HepG2 (cell line): ENCODE measurements around the gene SMIM12. TPM values are rescaled to one million over a fixed set of nuclear protein-coding genes. Genes with fewer than 3 reads are reported as not detected.
A peak's percentile ranks its signal among the peaks of the same experiment; 100 is the strongest.

Source experiments
- ATM ChIP-seq: fragments of 450-650 bp; IDR thresholded peaks from 2 replicates; pipeline ENCODE4 v1.7.1; 2017; ENCODE audit warnings: mild to moderate bottlenecking, borderline replicate concordance
- BRCA1 ChIP-seq: sonication (generic); formaldehyde crosslinking; IDR thresholded peaks from 2 replicates; pipeline ENCODE4 v1.4.0; 2020; ENCODE audit warnings: missing genetic modification reagents
- CHD4 ChIP-seq: fragments of 200-600 bp; sonication (generic); IDR thresholded peaks from 2 replicates; pipeline ENCODE4 v1.7.0; 2017; ENCODE audit warnings: mild to moderate bottlenecking, low read length, borderline replicate concordance
- DPF2 ChIP-seq: sonication (generic); formaldehyde crosslinking; IDR thresholded peaks from 2 replicates; pipeline ENCODE4 v1.4.0; 2020; ENCODE audit warnings: mild to moderate bottlenecking, low read depth, missing genetic modification reagents, borderline replicate concordance
- GFI1 ChIP-seq: sonication (generic); formaldehyde crosslinking; IDR thresholded peaks from 2 replicates; pipeline ENCODE4 v1.5.0; 2020; ENCODE audit warnings: missing genetic modification reagents, mild to moderate bottlenecking, borderline replicate concordance
- GLI4 ChIP-seq: sonication (generic); formaldehyde crosslinking; IDR thresholded peaks from 2 replicates; pipeline ENCODE4 v1.5.1; 2020; ENCODE audit warnings: missing genetic modification reagents, mild to moderate bottlenecking, moderate library complexity, borderline replicate concordance
- HOXA3 ChIP-seq: sonication (generic); formaldehyde crosslinking; IDR thresholded peaks from 2 replicates; pipeline ENCODE4 v1.5.0; 2020; ENCODE audit warnings: missing genetic modification reagents
- KAT2B ChIP-seq: fragments of 150-350 bp; IDR thresholded peaks from 2 replicates; pipeline ENCODE4 v1.6.1; 2014; ENCODE audit warnings: low read depth, low read length, borderline replicate concordance
- PAF1 ChIP-seq: IDR thresholded peaks from 2 replicates; pipeline ENCODE4 v1.6.1; 2016; ENCODE audit warnings: missing genetic modification reagents, missing compliant biosample characterization
- PPARG ChIP-seq: conservative IDR thresholded peaks from 2 replicates; pipeline ENCODE4 v1.6.1; 2016; ENCODE audit warnings: missing biosample characterization, missing genetic modification reagents
- SAP130 ChIP-seq: IDR thresholded peaks from 2 replicates; pipeline ENCODE4 v1.6.1; 2016; ENCODE audit warnings: low read depth
- SETDB1 ChIP-seq: sonication (generic); formaldehyde crosslinking; IDR thresholded peaks from 2 replicates; pipeline ENCODE4 v1.5.1; 2020; ENCODE audit warnings: missing genetic modification reagents, mild to moderate bottlenecking, borderline replicate concordance
- TBP ChIP-seq: sonication (generic); formaldehyde crosslinking; IDR thresholded peaks from 2 replicates; pipeline ENCODE4 v1.5.0; 2020; ENCODE audit warnings: missing genetic modification reagents
- ZNF235 ChIP-seq: sonication (generic); formaldehyde crosslinking; IDR thresholded peaks from 2 replicates; pipeline ENCODE4 v1.8.1; 2023; ENCODE audit warnings: mild to moderate bottlenecking, missing genetic modification reagents, borderline replicate concordance
- ZNF609 ChIP-seq: sonication (generic); formaldehyde crosslinking; IDR thresholded peaks from 2 replicates; pipeline ENCODE4 v1.4.0; 2020; ENCODE audit warnings: mild to moderate bottlenecking, missing genetic modification reagents, borderline replicate concordance
- ZNF691 ChIP-seq: sonication (generic); formaldehyde crosslinking; IDR thresholded peaks from 2 replicates; pipeline ENCODE4 v1.4.0; 2020; ENCODE audit warnings: missing genetic modification reagents, low read depth, mild to moderate bottlenecking, borderline replicate concordance
- ZNF710 ChIP-seq: sonication (generic); formaldehyde crosslinking; IDR thresholded peaks from 2 replicates; pipeline ENCODE4 v1.5.0; 2020; ENCODE audit warnings: mild to moderate bottlenecking, missing genetic modification reagents, borderline replicate concordance
- ZNF772 ChIP-seq: sonication (generic); formaldehyde crosslinking; IDR thresholded peaks from 2 replicates; pipeline ENCODE4 v1.5.0; 2020; ENCODE audit warnings: mild to moderate bottlenecking, missing genetic modification reagents
- ZZZ3 ChIP-seq: sonication (generic); formaldehyde crosslinking; IDR thresholded peaks from 2 replicates; pipeline ENCODE4 v1.4.0; 2020; ENCODE audit warnings: missing genetic modification reagents, mild to moderate bottlenecking, borderline replicate concordance
- polyA plus RNA-seq, 8 experiments: library from polyadenylated mRNA; depleted of rRNA in 3 of 8; stranded (reverse) in 7 of 8; unstranded in 1 of 8; fragments of >200 nt; fragmentation: Illumina TruSeq in 4 of 8; extraction: Trizol in 4 of 8; gene quantifications; 2 replicates each; pipeline versions ENCODE4 v1.2.1 to v1.2.3, GENCODE V29; 2011 to 2016; ENCODE audit warnings: low read depth in 4 of 8, missing spikeins in 1 of 8, mixed read lengths in 1 of 8; ENCODE audit not compliant: insufficient read depth in 1 of 8
- total RNA-seq, 5 experiments: library from RNA; depleted of rRNA; stranded (reverse); fragments of >200 nt; fragmentation: Illumina TruSeq; extraction: Trizol; gene quantifications; 2 replicates each; pipeline ENCODE4 v1.2.3, GENCODE V29; 2016; ENCODE audit warnings: low read depth in 1 of 5

The SMIM12 gene
- total and polyA plus RNA-seq, 2 of the 13 experiments (the other 11 are each of a cell fraction or from before 2014, with no cell fraction given) = 20.1 to 41.3 TPM

- TF ChIP-seq ZNF710 (CRISPR knock-in tag) (peak; percentile 65; the same call in 1 of the 2 replicates), PPARG (peak; percentile 61), GFI1 (peak; percentile 67; the same call in 1 of the 2 replicates), SAP130 (CRISPR knock-in tag) (peak; percentile 91), KAT2B (no peak), ATM (no peak), ZZZ3 (CRISPR knock-in tag) (peak; percentile 97), TBP (CRISPR knock-in tag) (peak; percentile 27; the same call in 1 of the 2 replicates), HOXA3 (CRISPR knock-in tag) (peak; percentile 95), ZNF609 (peak; percentile 71; the same call in 1 of the 2 replicates), GLI4 (no peak; the same call in 1 of the 2 replicates), ZNF235 (CRISPR knock-in tag) (0 out of 2 replicates have a peak, but pooled peaks have one; percentile 73), CHD4 (0 out of 2 replicates have a peak, but pooled peaks have one; percentile 27), BRCA1 (CRISPR knock-in tag) (peak; percentile 82; the same call in 1 of the 2 replicates), ZNF691 (CRISPR knock-in tag) (peak; percentile 69; the same call in 1 of the 2 replicates), ZNF772 (CRISPR knock-in tag) (0 out of 2 replicates have a peak, but pooled peaks have one; percentile 20), DPF2 (CRISPR knock-in tag) (no peak), SETDB1 (no peak), PAF1 (CRISPR knock-in tag) (no peak)
Observed at GRCh38 chr1:34859446-34860200, at the start of gene SMIM12 (continued).
